ENCODE data around the gene CIRBP. TPM values are rescaled to one million over a fixed set of nuclear protein-coding genes. Genes with fewer than 3 reads are reported as not detected.

Gene CIRBP
- total and polyA plus RNA-seq, 2 experiments from 2014 or later = 202 to 361 TPM

DNA sequence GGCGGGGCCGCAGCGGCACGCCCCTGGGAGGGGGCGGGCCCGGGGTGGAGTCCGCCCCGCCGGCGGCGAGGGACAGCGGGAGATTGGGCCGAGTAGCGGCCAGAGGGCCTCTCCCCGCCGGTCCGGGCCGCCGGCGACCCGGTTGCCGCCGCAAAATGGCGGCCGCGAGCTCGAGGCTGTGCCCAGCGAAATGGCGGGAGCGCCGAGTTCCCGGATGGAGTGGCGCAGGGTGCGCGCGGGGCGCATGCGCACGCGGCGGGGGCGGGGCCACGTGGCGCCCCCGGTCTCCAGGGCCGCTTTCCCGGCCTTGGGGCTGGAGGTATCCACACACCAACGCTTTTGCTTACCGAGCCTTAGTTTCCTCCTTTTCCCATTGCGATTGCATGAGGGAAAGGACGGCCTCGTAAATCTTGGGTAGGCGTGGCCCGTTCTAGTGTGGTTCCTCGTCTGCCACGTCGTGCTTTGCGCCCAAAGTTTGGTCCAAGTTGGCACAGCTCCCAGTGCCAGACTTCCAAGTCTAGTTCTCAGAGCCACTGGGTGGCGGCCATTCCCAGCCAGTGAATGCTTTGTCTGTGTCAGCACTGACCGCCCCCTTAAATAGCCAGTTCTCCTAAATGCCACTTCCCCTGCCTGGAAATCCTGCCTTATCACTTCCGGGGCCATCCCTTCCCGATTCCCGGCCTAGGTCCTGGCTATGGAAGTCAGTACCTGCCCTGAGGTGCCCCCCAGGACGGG is 513 bp downstream of the CIRBP start:
- Histone ChIP-seq H3K9me3 (ENCODE audit: low read depth) (no peaks in the 10 kb centered on the region), H3K9me2 (replicated peaks; ENCODE audit: insufficient read depth) (no peaks in the 10 kb centered on the region), H3K4me2 (peak overlapping the region; percentile 98), H3K27me3 (no peaks in the 10 kb centered on the region), H2AFZ (no peak overlapping the region), H3K79me2 (peaks cover 67% of the 10 kb centered on the region), H4K20me1 (ENCODE audit: insufficient read depth, poor library complexity, severe bottlenecking) (peaks cover 46% of the 10 kb centered on the region), H3K36me3 (replicated peaks; ENCODE audit: insufficient read depth, low read depth) (peaks cover 5% of the 10 kb centered on the region), H3K4me3 (peak overlapping the region; percentile 83), H3K27ac (peak overlapping the region; percentile 93), H3K4me1 (ENCODE audit: insufficient read depth) (peaks cover 60% of the 10 kb centered on the region)
- WGBS (ENCODE audit: low lambda C conversion rate, missing lambda C conversion rate) = 3% methylated on average over 49 of the region's 64 CpGs
- TF ChIP-seq EZH2phosphoT487 (IDR thresholded peaks at IDR 0.05; ENCODE audit: low read depth, severe bottlenecking, unreplicated experiment) = no peak
- no peak for TF ChIP-seq EZH2 (IDR thresholded peaks at IDR 0.05; ENCODE audit: borderline replicate concordance)
- TF ChIP-seq, protein P1, sequence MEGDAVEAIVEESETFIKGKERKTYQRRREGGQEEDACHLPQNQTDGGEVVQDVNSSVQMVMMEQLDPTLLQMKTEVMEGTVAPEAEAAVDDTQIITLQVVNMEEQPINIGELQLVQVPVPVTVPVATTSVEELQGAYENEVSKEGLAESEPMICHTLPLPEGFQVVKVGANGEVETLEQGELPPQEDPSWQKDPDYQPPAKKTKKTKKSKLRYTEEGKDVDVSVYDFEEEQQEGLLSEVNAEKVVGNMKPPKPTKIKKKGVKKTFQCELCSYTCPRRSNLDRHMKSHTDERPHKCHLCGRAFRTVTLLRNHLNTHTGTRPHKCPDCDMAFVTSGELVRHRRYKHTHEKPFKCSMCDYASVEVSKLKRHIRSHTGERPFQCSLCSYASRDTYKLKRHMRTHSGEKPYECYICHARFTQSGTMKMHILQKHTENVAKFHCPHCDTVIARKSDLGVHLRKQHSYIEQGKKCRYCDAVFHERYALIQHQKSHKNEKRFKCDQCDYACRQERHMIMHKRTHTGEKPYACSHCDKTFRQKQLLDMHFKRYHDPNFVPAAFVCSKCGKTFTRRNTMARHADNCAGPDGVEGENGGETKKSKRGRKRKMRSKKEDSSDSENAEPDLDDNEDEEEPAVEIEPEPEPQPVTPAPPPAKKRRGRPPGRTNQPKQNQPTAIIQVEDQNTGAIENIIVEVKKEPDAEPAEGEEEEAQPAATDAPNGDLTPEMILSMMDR (IDR thresholded peaks at IDR 0.05; ENCODE audit: poor library complexity) = peak; percentile 14
- peak; percentile 94 for DNase-seq (ENCODE audit: low spot score)

DNA sequence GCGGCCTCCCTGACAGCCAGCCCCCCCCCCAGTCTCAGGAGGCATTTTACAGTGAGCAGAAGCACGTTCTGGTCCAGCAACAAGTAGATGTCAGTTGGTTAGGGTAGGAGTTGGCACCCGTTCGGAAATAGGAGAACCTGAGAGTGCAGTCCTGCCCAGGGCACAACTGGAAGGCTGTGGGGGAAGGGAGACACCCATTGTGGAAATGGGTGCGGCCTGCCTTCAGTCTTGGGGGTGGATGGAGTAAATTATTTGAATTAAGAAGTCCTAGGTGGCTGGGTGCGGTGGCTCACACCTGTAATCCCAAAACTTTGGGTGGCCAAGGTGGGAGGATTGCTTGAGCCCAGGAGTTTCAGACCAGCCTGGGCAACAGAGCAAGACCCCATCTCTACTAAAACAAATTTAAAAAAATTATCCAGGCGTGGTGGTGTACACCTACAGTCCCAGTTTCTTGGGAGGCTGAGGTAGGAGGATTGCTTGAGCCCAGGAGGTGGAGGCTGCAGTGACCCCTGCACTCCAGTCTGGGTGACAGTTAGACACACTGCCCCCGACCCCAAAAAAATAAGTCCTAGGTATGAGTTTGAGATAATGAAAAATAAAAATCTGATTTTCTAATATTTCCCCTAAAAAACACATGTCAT is 1.2 kb downstream of the CIRBP start:
- peak overlapping the region; percentile 93 for H3K27ac ChIP-seq
- peaks cover 5% of the 10 kb centered on the region for H3K36me3 ChIP-seq (replicated peaks; ENCODE audit: insufficient read depth, low read depth)
- H3K4me2 ChIP-seq = peak overlapping the region; percentile 98
- H3K9me2 ChIP-seq (replicated peaks; ENCODE audit: insufficient read depth) = no peaks in the 10 kb centered on the region
- no peak overlapping the region for H2AFZ ChIP-seq
- TF ChIP-seq EZH2 (IDR thresholded peaks at IDR 0.05; ENCODE audit: borderline replicate concordance) (no peak), EZH2phosphoT487 (IDR thresholded peaks at IDR 0.05; ENCODE audit: low read depth, severe bottlenecking, unreplicated experiment) (no peak)
- TF ChIP-seq, protein P1 (IDR thresholded peaks at IDR 0.05; ENCODE audit: poor library complexity) = no peak
- peak overlapping the region; percentile 83 for H3K4me3 ChIP-seq
- H3K27me3 ChIP-seq = no peaks in the 10 kb centered on the region
- peaks cover 50% of the 10 kb centered on the region for H4K20me1 ChIP-seq (ENCODE audit: insufficient read depth, poor library complexity, severe bottlenecking)
- WGBS (ENCODE audit: low lambda C conversion rate, missing lambda C conversion rate) = 62% methylated on average over 7 of the region's 8 CpGs
- peaks cover 71% of the 10 kb centered on the region for H3K79me2 ChIP-seq
- no peak for DNase-seq (ENCODE audit: low spot score)
- H3K4me1 ChIP-seq (ENCODE audit: insufficient read depth) = peaks cover 59% of the 10 kb centered on the region
- H3K9me3 ChIP-seq (ENCODE audit: low read depth) = no peaks in the 10 kb centered on the region

DNA sequence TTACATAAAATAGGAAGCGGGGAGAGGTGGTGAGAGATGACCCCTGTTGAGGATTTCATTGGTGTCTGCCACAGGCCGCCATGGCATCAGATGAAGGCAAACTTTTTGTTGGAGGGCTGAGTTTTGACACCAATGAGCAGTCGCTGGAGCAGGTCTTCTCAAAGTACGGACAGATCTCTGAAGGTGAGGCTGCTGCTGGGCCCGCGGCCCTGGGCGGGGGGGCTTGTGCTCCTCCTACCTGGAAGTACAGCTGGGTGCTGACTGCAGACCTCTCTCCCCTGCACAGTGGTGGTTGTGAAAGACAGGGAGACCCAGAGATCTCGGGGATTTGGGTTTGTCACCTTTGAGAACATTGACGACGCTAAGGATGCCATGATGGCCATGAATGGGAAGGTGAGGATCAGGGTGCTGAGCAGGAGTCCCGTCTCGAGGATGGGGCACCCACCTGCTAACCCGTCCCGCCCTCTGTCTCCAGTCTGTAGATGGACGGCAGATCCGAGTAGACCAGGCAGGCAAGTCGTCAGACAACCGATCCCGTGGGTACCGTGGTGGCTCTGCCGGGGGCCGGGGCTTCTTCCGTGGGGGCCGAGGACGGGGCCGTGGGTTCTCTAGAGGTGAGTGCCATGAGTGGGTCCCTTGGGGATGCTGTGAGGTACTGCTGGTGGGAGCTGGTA is 1.9 kb downstream of the CIRBP start:
- Histone ChIP-seq H3K9me3 (ENCODE audit: low read depth) (no peaks in the 10 kb centered on the region), H3K27me3 (no peaks in the 10 kb centered on the region), H3K4me1 (ENCODE audit: insufficient read depth) (peaks cover 53% of the 10 kb centered on the region), H4K20me1 (ENCODE audit: insufficient read depth, poor library complexity, severe bottlenecking) (peaks cover 50% of the 10 kb centered on the region), H3K4me2 (peak overlapping the region; percentile 98), H3K27ac (peak overlapping the region; percentile 93), H3K9me2 (replicated peaks; ENCODE audit: insufficient read depth) (no peaks in the 10 kb centered on the region), H3K4me3 (peak overlapping the region; percentile 83), H2AFZ (no peak overlapping the region), H3K36me3 (replicated peaks; ENCODE audit: insufficient read depth, low read depth) (peaks cover 5% of the 10 kb centered on the region), H3K79me2 (peaks cover 71% of the 10 kb centered on the region)
- WGBS (ENCODE audit: low lambda C conversion rate, missing lambda C conversion rate) = 92% methylated on average over 26 of the region's 26 CpGs
- TF ChIP-seq, protein P1 (IDR thresholded peaks at IDR 0.05; ENCODE audit: poor library complexity) = no peak
- TF ChIP-seq EZH2phosphoT487 (IDR thresholded peaks at IDR 0.05; ENCODE audit: low read depth, severe bottlenecking, unreplicated experiment) = no peak
- TF ChIP-seq EZH2 (IDR thresholded peaks at IDR 0.05; ENCODE audit: borderline replicate concordance) = no peak
- DNase-seq (ENCODE audit: low spot score) = no peak
